Activated naive CD4-positive, alpha-beta T cell treated with anti-CD3 and anti-CD28 coated beads, Interleukin-2, amount 50 U/mL, for 16 hours (primary cell): ENCODE data around the gene SAMD8.
"Not testable (repeated sequence)": the region's sequence is repeated elsewhere in the genome, so short reads cannot be mapped to it uniquely, and the experiment has no call there.

Experiments
- DNase-seq: peaks from one replicate; pipeline ENCODE4 v3.0.0-alpha.2; 2020

Gene SAMD8

GRCh38 chr10:75086278-75086934, 25.1 kb upstream of the SAMD8 start:
- DNase-seq = no peak

DNA sequence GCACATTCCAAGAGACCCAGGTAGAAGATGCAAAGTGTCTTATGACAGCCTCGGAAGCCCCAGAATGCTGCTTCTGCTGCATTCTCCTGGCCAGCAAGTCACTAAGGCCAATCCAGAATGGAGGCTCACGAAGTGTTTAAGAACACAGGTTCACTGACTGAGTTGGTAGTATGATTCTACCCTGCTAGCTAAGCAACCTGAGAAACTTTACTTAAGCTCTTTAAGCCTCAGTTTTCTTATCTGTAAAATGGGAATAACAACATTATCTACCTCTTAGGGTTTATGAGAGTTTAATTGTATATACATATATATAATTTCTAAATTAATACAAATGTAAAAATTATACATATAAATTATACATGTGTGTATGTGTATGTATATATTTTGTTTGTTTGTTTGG, 22.8 kb upstream of the SAMD8 start:
- DNase-seq = no peak

GRCh38 chr10:75089634-75090033, 21.8 kb upstream of the SAMD8 start:
- no peak for DNase-seq

- DNase-seq = no peak
Observed at GRCh38 chr10:75091146-75091545, 20.3 kb upstream of the SAMD8 start.

- DNase-seq = no peak
Observed at GRCh38 chr10:75094465-75094864, 17.0 kb upstream of the SAMD8 start.

DNA sequence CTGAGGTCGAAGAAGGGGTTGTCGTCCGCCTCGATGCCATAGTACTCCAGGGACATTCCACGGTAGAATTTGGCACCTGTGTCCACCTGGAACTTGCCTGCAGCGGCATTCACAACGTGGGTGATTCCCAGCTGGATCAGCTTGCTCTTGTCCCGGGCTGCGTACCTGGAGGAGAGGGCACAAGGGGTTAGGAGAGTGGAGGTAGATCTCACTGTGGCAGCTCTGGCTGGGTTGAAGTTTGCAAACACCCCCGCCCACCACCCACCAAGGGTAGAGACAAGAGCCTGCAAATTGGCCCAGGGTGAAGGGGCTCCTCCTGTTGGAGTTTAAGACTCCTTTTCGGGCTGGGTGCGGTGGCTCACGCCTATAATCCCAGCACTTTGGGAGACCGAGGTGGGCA, 15.8 kb upstream of the SAMD8 start:
- DNase-seq = no peak

GRCh38 chr10:75096749-75097148, 14.7 kb upstream of the SAMD8 start:
- DNase-seq = no peak

GRCh38 chr10:75097666-75098285, 13.7 kb upstream of the SAMD8 start:
- no peak for DNase-seq

DNA sequence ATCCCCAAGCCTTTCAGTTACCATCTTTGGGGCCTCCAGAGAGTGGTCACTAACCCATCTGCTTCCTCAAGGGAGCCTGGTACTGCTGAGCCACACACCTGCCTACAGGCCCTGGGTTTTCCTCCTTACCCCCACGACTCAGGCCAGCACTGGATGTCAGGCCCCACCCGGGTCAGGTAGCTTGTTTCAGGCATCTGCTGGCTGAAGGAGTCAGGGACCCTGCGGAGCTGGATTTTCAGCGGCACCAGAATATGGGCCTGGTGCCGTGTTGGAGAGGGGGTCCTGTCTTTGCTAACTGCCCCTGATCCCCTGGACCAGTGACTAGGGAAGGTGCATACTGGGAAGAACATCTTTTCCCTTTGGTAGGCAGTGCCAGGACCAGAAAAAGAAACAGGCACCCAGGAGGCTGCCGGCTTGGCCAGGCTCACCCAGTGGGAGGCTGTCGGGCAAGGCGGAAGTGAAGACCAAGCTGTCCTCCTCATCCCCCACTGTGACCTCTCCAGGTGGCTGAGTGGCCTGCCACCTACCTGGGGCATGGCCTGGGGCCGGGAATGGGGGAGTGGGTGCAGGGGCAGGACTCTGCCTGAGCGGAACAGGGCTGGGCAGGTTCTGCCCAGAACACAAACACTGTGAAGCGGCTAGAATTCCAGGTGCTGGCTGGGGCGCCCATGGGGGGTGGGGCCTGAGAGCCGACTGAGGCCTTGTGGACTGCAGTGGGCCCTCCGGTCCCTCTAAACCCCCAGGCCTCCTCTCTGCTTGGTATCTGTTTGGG, 12.4 kb upstream of the SAMD8 start:
- no peak for DNase-seq

DNA sequence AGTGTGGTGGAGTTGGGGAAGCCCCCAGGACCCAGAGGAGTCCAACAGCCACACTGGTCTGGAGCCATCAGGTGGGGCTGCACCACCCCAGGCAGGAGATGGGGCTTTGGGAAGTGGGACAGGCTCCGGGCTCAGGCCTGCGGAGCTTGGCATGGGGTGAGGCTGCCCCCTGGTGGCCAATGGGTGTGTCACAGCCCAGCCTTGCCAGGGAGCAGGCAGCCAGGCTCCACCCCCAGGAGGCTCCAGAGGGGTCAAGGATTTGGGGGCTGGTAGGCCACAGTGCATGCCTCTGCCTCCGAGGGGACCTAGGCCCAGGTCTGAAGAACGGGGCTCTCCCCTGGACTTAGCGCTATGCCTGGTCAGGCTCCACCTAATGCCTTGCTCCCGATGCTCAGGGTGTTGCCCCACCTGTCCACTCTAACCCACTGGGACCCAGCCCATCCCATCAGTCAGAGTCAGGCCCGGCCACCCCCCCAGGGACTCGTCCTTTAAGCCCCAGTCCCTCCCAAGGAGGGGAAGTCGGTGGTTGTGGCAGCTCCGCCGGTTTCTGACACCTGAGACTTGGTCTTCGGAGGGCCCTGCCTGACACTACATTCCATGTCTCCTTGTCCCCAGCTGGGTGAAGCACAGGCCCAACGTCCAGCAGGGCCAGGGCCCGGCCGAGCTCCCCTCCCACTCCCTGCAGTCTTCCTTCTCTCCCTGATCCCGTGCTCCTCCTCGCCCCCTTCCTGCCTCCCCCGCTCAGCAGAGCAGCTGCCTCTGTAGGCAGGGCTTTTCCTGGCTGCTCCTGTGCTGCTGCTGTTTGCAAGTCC, 11.3 kb upstream of the SAMD8 start:
- DNase-seq = peak; percentile 81

DNA sequence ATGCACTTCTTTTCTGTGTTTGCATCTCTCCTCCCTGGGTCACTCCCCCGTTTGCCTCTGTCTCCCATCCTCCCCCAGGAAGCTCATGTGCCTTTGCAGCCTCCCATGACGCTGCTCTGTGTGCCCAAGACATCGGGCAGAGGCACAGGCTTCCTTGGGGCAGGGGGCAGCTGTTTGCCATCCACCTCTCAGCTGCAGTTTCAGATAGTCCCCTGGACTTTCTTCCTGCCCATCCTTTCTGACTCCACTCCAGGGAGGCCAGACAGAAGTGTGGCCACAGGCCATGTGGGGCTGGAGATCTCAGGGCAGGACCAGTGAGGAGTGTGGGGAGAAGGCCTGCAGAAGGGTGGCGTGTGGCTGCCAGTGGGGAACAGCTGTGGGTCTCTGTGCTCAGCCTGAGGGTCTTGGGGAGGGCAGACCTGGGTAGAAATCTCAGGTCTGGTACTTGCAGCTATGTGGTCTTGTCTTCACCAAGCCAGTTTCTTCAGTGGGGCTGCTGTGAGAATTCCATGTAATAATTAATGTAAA, 10.6 kb upstream of the SAMD8 start:
- no peak for DNase-seq

DNA sequence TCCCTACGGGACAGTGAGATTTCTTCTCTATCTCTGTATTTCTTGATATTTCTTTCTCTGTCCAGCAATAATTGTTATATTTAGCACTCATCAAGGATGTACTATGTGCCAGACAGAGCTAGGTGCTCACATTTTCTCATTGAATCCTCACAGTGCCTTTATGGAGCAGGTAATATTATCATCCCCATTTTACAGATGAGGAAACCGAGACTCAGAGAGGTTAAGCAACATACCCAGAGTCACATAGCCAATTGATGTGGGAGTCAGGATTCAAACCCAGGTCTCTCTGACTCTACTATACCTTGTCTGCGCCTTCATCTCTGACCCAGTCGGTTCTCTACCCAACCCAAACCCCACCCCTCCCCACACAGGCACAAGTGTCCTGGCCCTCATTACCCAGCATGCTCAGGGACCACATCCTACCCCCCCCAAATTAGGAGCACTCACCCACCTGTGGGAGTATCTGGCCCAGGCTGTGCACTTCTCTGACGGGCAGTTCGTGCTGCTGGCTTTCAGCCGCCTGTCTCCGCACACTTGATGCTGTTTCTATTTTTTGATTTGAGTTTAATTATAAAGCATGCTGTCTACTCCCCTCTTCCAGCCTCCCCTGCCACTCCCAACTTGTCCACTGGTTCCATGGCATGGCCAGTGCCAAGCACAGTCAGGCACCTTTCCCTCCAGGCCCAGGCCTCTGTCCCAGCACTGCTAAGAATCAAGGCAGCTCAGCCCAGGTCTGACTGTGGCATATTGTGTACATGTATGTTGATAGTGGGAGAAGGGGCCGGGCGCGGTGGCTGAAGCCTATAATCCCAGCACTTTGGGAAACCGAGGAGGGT, 9.8 kb upstream of the SAMD8 start:
- no peak for DNase-seq

GRCh38 chr10:75102830-75103673, 8.4 kb upstream of the SAMD8 start:
- DNase-seq = no peak

DNA sequence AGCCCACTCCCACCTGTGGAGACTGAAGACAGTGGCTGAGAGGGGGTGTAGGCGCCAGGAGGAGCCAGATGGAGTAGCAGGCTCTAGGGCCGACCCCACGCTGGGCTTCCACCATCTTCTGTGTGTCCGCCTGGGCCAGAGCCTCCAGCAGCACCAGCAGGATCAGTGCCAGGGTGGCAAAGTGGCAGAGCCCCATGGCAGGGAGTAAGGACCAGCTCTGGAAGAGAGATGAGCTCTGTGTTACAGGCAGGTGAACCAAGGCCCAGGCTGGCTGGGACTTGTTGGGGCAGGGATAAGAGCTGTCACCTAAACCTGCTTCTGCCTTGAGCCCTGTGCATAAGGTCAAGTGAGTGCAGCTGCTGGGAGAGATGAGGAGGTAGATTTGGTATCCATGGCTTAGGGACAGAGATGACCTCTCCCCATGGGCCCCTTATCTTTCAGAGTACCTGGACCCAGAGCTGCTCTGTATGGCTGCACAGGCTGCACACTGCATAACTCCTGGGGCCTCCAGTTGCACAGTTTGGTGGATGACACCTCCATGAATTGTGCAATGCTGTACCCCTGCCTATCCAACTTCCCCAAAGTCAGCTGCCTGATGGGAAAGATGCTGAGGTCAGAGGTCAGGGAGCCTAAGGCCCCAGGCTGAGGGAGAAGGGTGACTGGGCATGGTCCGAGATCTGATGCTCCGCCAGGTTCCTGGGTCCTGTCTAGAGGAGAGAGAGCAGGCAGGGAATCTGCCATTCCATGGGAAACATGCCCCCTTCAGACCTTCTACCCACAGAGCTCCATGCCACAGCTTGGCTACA, 7.4 kb upstream of the SAMD8 start:
- no peak for DNase-seq

GRCh38 chr10:75104842-75105241, 6.6 kb upstream of the SAMD8 start:
- DNase-seq = no peak

- no peak for DNase-seq
Observed at GRCh38 chr10:75105576-75106197, 5.8 kb upstream of the SAMD8 start.

DNA sequence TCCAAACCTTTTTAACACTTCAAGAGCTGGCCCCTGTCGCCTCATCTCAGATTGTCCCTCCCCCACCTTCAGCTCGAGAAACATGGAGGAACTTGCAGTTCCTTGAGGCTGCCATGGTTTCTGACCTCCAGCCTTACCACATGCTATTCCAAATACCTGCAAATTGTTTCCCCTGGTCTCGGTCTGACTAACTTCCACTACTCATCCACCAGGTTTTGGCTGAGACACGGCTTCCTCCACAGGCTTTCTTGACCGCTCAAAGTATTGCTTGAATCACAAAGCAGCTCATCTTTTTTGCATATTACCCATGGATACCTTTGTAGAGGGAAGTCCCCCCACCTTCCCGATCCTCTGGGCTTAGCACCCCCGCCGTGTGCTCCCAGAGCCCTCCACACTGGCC, 5.2 kb upstream of the SAMD8 start:
- DNase-seq = no peak

- DNase-seq = not testable (repeated sequence)
Observed at GRCh38 chr10:75106891-75107290, 4.6 kb upstream of the SAMD8 start.

- DNase-seq = no peak
Observed at GRCh38 chr10:75107756-75108683, 3.4 kb upstream of the SAMD8 start.
